AG04450 (cell line): ENCODE measurements around the gene DOK5. TPM values are rescaled to one million over a fixed set of nuclear protein-coding genes. Genes with fewer than 3 reads are reported as not detected.

Experiments used
- CTCF ChIA-PET: fragments of 300-600, 350-600 bp; formaldehyde crosslinking; extraction: SDS; loops from one replicate; lab custom pipeline; 2022; ENCODE audit warnings: antibody characterized with exemption, inconsistent platforms; lab: Charles Lee
- POLR2A ChIA-PET: fragments of 350-600 bp; formaldehyde crosslinking; extraction: SDS; loops from one replicate; lab custom pipeline; 2021; ENCODE audit warnings: antibody characterized with exemption, inconsistent platforms; lab: Yijun Ruan, JAX
- DNase-seq: peaks from one replicate; pipeline ENCODE4 v3.0.0-alpha.2; 2011; ENCODE audit warnings: low read depth, low spot score
- H3K27ac ChIP-seq: one replicate; pipeline ENCODE4 v1.5.1; 2012; ENCODE audit warnings: low read depth, low read length, control low read depth
- H3K27me3 ChIP-seq: one replicate; pipeline ENCODE4 v1.6.0; 2012; ENCODE audit warnings: low read length; ENCODE audit not compliant: control insufficient read depth, insufficient read depth
- H3K4me3 ChIP-seq: 2 replicates; pipeline ENCODE4 v1.5.1; 2011; ENCODE audit warnings: mild to moderate bottlenecking, low read depth, low read length, control low read depth
- H3K9me3 ChIP-seq: 2 replicates; pipeline ENCODE4 v1.5.1; 2012; ENCODE audit warnings: low read length; ENCODE audit not compliant: control insufficient read depth, insufficient read depth
- polyA plus RNA-seq: library from polyadenylated mRNA; depleted of rRNA; stranded (reverse); fragments of >200 nt; gene quantifications from 2 replicates; pipeline ENCODE4 v1.2.3, GENCODE V29; 2011
- TF ChIP-seq, protein P1 (sequence below): IDR thresholded peaks from 2 replicates; pipeline ENCODE4 v1.5.1; 2011; ENCODE audit warnings: low read depth, low read length, control low read depth, inconsistent platforms

The DOK5 gene
- polyA plus RNA-seq, 1 experiment, result 1.9 TPM

DNA sequence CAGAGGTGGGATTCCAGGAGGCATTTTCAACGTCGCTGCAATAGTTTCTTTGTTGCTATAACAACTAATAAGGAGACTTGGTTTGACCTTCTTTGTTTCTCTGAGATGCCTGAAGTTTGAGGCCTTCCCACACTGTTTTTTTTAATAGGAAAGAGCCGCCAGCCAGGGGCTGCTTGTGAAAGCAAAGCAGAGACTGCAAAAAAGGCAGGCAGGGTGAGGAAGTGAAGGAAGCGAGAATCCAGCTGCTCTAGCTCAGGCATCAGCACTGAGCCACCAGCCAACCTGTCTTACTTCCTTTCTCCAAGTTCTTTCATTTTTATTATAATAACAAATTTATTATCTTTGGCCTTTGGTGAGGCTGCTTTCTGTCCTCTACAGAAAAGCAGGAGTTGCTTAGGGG lies 179.1 kb downstream of the DOK5 start:
- DNase-seq, result no peak
- Histone ChIP-seq H3K27me3 (no peaks in the 10 kb centered on the region), H3K4me3 (no peak overlapping the region), H3K27ac (no peak overlapping the region), H3K9me3 (no peaks in the 10 kb centered on the region)
- ChIA-PET CTCF (no interaction called here), POLR2A (no interaction called here)
- TF ChIP-seq, protein P1, sequence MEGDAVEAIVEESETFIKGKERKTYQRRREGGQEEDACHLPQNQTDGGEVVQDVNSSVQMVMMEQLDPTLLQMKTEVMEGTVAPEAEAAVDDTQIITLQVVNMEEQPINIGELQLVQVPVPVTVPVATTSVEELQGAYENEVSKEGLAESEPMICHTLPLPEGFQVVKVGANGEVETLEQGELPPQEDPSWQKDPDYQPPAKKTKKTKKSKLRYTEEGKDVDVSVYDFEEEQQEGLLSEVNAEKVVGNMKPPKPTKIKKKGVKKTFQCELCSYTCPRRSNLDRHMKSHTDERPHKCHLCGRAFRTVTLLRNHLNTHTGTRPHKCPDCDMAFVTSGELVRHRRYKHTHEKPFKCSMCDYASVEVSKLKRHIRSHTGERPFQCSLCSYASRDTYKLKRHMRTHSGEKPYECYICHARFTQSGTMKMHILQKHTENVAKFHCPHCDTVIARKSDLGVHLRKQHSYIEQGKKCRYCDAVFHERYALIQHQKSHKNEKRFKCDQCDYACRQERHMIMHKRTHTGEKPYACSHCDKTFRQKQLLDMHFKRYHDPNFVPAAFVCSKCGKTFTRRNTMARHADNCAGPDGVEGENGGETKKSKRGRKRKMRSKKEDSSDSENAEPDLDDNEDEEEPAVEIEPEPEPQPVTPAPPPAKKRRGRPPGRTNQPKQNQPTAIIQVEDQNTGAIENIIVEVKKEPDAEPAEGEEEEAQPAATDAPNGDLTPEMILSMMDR, result no peak

DNA sequence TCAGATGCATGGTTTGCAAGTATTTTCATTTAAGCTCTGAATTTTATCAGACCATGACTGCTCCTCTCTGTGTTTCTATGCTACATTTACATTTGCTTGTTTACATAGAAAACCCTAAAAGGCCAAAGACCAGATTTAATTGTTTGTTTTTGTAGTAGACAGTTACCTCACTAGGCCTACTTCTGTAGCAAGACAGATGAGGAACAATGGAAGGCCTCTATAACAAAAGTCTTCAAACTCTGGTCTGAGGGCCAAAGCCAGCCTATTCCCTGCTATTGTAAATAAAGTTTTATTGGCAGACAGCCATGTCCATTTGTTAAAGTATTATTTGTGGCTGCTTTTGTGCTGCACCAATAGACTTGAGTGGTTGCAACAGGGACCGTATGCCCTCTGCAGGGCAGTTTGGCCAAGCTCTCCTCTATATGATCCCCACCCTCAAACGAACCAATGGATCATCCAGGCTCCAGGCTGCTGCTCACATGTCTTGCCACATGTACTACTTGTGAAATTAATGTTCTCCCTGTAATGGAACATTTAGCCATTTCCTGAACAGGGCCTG lies 182.0 kb downstream of the DOK5 start:
- ChIA-PET CTCF (interaction anchor here (2.3 kb wide), 1 partner anchor 11 kb away, joined by 12 read pairs; no protein-coding TSS in a partner anchor), POLR2A (no interaction called here)
- Histone ChIP-seq H3K27ac (no peak overlapping the region), H3K27me3 (no peaks in the 10 kb centered on the region), H3K4me3 (no peak overlapping the region), H3K9me3 (no peaks in the 10 kb centered on the region)
- TF ChIP-seq, protein P1, result no peak
- DNase-seq, result no peak

DNA sequence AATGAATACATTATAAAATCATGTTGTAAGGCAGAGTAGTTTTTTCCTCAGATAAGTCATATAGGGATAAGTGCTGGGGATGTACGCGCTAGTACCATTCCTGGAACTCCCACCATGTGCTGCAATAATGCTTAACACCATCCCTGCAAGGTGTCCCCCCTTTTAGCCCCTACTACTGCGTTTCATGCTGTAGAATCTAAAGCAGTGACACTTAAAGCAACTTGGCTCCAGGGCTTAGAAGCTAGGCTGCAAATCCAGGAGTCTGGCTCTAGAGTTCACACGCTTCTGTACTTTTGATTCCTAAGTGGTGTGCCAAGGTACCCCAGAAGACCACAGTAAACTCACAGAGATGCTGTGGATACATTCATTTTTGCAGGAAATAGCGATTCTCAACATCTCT lies 183.1 kb downstream of the DOK5 start:
- Histone ChIP-seq H3K27me3 (no peaks in the 10 kb centered on the region), H3K4me3 (no peak overlapping the region), H3K27ac (no peak overlapping the region), H3K9me3 (no peaks in the 10 kb centered on the region)
- TF ChIP-seq, protein P1, result no peak
- ChIA-PET CTCF (interaction anchor here (2.3 kb wide), 1 partner anchor 10 kb away, joined by 12 read pairs; no protein-coding TSS in a partner anchor), POLR2A (no interaction called here)
- DNase-seq, result no peak

DNA sequence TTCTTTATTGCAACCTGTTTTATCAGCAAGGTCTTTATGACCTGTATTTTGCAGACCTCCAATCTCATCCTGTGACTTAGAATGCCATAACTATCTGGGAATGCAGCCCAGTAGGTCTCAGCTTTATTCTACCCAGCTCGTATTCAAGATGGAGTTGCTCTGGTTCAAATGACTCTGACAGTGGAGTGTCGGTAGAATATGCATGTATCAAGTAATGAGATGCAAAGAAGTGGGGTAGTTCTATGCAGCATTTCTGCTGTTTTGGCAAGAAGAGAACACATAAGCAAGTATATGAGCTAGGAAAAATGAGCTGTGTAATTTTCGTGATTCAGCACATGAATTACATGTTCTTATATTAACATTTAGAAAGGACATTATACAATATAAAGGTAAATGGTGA lies 185.9 kb downstream of the DOK5 start:
- no peak overlapping the region for H3K27ac ChIP-seq
- ChIA-PET POLR2A (no interaction called here), CTCF (interaction anchor here (1.0 kb wide), 1 partner anchor 442 kb away, joined by 3 read pairs; no protein-coding TSS in a partner anchor)
- H3K27me3 ChIP-seq, result no peaks in the 10 kb centered on the region
- DNase-seq, result no peak
- TF ChIP-seq, protein P1, result no peak
- H3K4me3 ChIP-seq, result no peak overlapping the region
- no peaks in the 10 kb centered on the region for H3K9me3 ChIP-seq

DNA sequence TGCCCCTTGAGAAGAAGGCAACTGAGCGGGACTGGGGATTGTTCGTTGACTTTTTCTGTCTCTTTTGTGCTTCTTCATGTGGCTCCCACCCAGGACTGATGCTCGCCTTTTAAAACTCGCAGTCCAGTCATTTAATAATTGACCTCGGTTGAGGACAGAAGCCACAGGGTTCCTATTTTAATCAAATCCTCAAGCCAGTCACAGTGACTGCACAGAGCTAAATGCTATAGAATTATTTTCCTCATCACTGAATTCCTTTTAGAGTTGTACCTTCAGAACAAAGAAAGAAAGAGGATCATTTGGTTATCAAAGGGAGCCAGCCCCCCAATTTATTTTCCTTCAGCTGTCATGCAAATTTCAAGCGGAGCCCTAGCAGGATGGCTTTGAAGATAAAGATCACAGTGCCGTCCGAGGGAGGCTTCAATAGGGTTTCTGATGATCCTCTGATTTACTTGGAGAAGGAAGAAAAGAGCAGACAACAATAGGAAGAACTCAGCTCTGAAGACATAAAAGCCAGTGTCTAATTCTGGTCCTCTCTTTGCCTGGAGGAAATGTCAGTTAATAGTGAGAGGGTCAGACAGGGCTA lies 186.6 kb downstream of the DOK5 start:
- Histone ChIP-seq H3K27me3 (no peaks in the 10 kb centered on the region), H3K4me3 (no peak overlapping the region), H3K9me3 (no peaks in the 10 kb centered on the region), H3K27ac (no peak overlapping the region)
- DNase-seq, result no peak
- POLR2A ChIA-PET, result no interaction called here
- CTCF ChIA-PET, result interaction anchor here (1.0 to 1.9 kb wide), 2 partner anchors 13 to 443 kb away, joined by 3 to 8 read pairs; no protein-coding TSS in a partner anchor
- TF ChIP-seq, protein P1, result no peak
